HCT116 (cell line): Measurements from ENCODE around the gene ENDOD1. TPM values are rescaled to one million over a fixed set of nuclear protein-coding genes. Genes with fewer than 3 reads are reported as not detected.

Experiments used
- ATAC-seq: fragments of 200-7000 bp; cut with Tn5 transposase; 2 replicates; pipeline ENCODE4 v1.9.1; 2020; ENCODE audit warnings: mild to moderate bottlenecking, moderate library complexity
- BruUV-seq: library from RNA; stranded (reverse); fragments of 400-500 nt; replicated peaks from 2 replicates; lab custom pipeline; 2021; lab: Mats Ljungman, UMichigan
- CTCF ChIA-PET: fragments of 300-600 bp; sonication (Branson Sonifier 250); formaldehyde crosslinking; loops from one replicate; lab custom pipeline; 2021; ENCODE audit warnings: antibody characterized with exemption; lab: Charles Lee
- POLR2A ChIA-PET: fragments of 300-600, 350-600 bp; sonication (Branson Sonifier 250); formaldehyde crosslinking; loops from one replicate; lab custom pipeline; 2021; ENCODE audit warnings: antibody characterized with exemption; lab: Charles Lee
- RAD21 ChIA-PET, 2 experiments: fragments of 300-600 bp; sonication (Branson Sonifier 250); formaldehyde crosslinking; loops; one replicate each; lab custom pipeline; 2023; ENCODE audit warnings: low total read pairs in 2 of 2; ENCODE audit not compliant: uncharacterized antibody in 2 of 2, unreplicated experiment in 2 of 2, low non-redundant PET in 1 of 2; lab: Charles Lee
- DNase-seq: peaks from one replicate; pipeline ENCODE4 v3.0.0-alpha.2; 2010; ENCODE audit warnings: low read depth, low spot score
- H2AFZ ChIP-seq: fragments of 200-600 bp; shearing (Covaris generic), sonication (generic); 2 replicates; pipeline ENCODE4 v1.6.1; 2017; ENCODE audit warnings: low read depth, mixed run types, mixed read lengths, antibody characterized with exemption, low read length; ENCODE audit not compliant: poor library complexity, severe bottlenecking
- H3K27ac ChIP-seq: 2 replicates; pipeline ENCODE4 v1.5.1; 2012; ENCODE audit warnings: low read depth, low read length
- H3K27me3 ChIP-seq: fragments of 200-600 bp; sonication (generic); 2 replicates; pipeline ENCODE4 v1.6.1; 2016; ENCODE audit warnings: mixed run types, low read length, mixed read lengths; ENCODE audit not compliant: insufficient read depth
- H3K36me3 ChIP-seq, 2 experiments: fragments of 200-500 bp in 1 of 2; fragments of 200-600 bp in 1 of 2; sonication (Bioruptor generic) in 1 of 2; sonication (generic) in 1 of 2; 2 replicates each; pipeline versions ENCODE4 v1.5.1 to v1.6.1; 2014 to 2016; ENCODE audit warnings: low read length in 2 of 2, inconsistent platforms in 1 of 2, mixed read lengths in 1 of 2, mixed run types in 1 of 2; ENCODE audit not compliant: insufficient read depth in 2 of 2, control insufficient read depth in 1 of 2
- H3K4me1 ChIP-seq, 2 experiments: fragments of 200-600 bp in 1 of 2; sonication (generic) in 1 of 2; 2 replicates each; pipeline versions ENCODE4 v1.5.1 to v1.6.1; 2012 to 2017; ENCODE audit warnings: low read length in 2 of 2, inconsistent platforms in 1 of 2, mild to moderate bottlenecking in 1 of 2, mixed read lengths in 1 of 2, mixed run types in 1 of 2, moderate library complexity in 1 of 2; ENCODE audit not compliant: insufficient read depth in 2 of 2, control insufficient read depth in 1 of 2
- H3K4me2 ChIP-seq: fragments of 200-600 bp; sonication (generic); 2 replicates; pipeline ENCODE4 v1.6.1; 2017; ENCODE audit warnings: mixed run types, low read length, mixed read lengths
- H3K4me3 ChIP-seq, 2 experiments: fragments of 200-600 bp in 1 of 2; sonication (generic) in 1 of 2; replicated peaks in 1 of 2; 2 replicates each; pipeline ENCODE4 v1.5.1; 2011 to 2016; ENCODE audit warnings: low read length in 2 of 2, control low read depth in 1 of 2, low read depth in 1 of 2, mild to moderate bottlenecking in 1 of 2, mixed read lengths in 1 of 2, mixed run types in 1 of 2
- H3K79me2 ChIP-seq: fragments of 200-600 bp; sonication (generic); 2 replicates; pipeline ENCODE4 v1.6.1; 2017; ENCODE audit warnings: mild to moderate bottlenecking, mixed run types, low read length, moderate library complexity, mixed read lengths; ENCODE audit not compliant: insufficient read depth
- H3K9ac ChIP-seq: fragments of 200-600 bp; sonication (generic); 2 replicates; pipeline ENCODE4 v1.6.1; 2016; ENCODE audit warnings: low read length, mixed read lengths
- H3K9me2 ChIP-seq: fragments of 200-600 bp; sonication (generic), shearing (Covaris generic); 2 replicates; pipeline ENCODE4 v1.6.1; 2017; ENCODE audit warnings: mixed run types, mild to moderate bottlenecking, moderate library complexity; ENCODE audit not compliant: insufficient read depth
- H3K9me3 ChIP-seq, 2 experiments: fragments of 200-500 bp in 1 of 2; fragments of 200-600 bp in 1 of 2; sonication (Bioruptor generic) in 1 of 2; sonication (generic) in 1 of 2; 2 replicates each; pipeline ENCODE4 v1.6.1; 2014 to 2017; ENCODE audit warnings: low read length in 2 of 2, mixed read lengths in 2 of 2, inconsistent platforms in 1 of 2, low read depth in 1 of 2, mild to moderate bottlenecking in 1 of 2, mixed run types in 1 of 2, moderate library complexity in 1 of 2; ENCODE audit not compliant: control insufficient read depth in 1 of 2, insufficient read depth in 1 of 2
- H4K20me1 ChIP-seq: fragments of 200-600 bp; sonication (generic), shearing (Covaris generic); 2 replicates; pipeline ENCODE4 v1.6.1; 2017; ENCODE audit warnings: mixed run types, mild to moderate bottlenecking, moderate library complexity; ENCODE audit not compliant: insufficient read depth
- ATF3 ChIP-seq: IDR thresholded peaks from 2 replicates; pipeline ENCODE4 v1.6.1; 2012
- CBX3 ChIP-seq: IDR thresholded peaks from 2 replicates; pipeline ENCODE4 v1.6.1; 2012; ENCODE audit warnings: low read depth
- CEBPB ChIP-seq: IDR thresholded peaks from 2 replicates; pipeline ENCODE4 v1.6.1; 2012; ENCODE audit warnings: low read depth
- EGR1 ChIP-seq: IDR thresholded peaks from 2 replicates; pipeline ENCODE4 v1.6.1; 2012; ENCODE audit warnings: low read depth
- ELF1 ChIP-seq: IDR thresholded peaks from 2 replicates; pipeline ENCODE4 v1.6.1; 2012; ENCODE audit warnings: low read depth, borderline replicate concordance
- EZH2 ChIP-seq: fragments of 200-600 bp; sonication (generic); IDR thresholded peaks from 2 replicates; pipeline ENCODE4 v1.6.1; 2017; ENCODE audit warnings: antibody characterized with exemption, mixed run types
- EZH2phosphoT487 ChIP-seq: fragments of 200-600 bp; IDR thresholded peaks from 2 replicates; pipeline ENCODE4 v1.6.1; 2018; ENCODE audit warnings: antibody characterized with exemption, borderline replicate concordance
- FOSL1 ChIP-seq: IDR thresholded peaks from 2 replicates; pipeline ENCODE4 v1.6.1; 2012; ENCODE audit warnings: low read depth
- JUND ChIP-seq: IDR thresholded peaks from 2 replicates; pipeline ENCODE4 v1.6.1; 2012
- MAX ChIP-seq: IDR thresholded peaks from 2 replicates; pipeline ENCODE4 v1.6.1; 2012
- POLR2A ChIP-seq: IDR thresholded peaks from 2 replicates; pipeline ENCODE4 v1.7.0; 2011; ENCODE audit warnings: borderline replicate concordance; ENCODE audit not compliant: insufficient read depth, insufficient read length; ENCODE audit errors: extremely low read depth
- POLR2AphosphoS5 ChIP-seq: IDR thresholded peaks from 2 replicates; pipeline ENCODE4 v1.6.1; 2011; ENCODE audit warnings: mild to moderate bottlenecking, low read depth, low read length, moderate library complexity
- RAD21 ChIP-seq: IDR thresholded peaks from 2 replicates; pipeline ENCODE4 v1.6.1; 2012; ENCODE audit warnings: low read depth, mild to moderate bottlenecking
- REST ChIP-seq: IDR thresholded peaks from 2 replicates; pipeline ENCODE4 v1.6.1; 2012; ENCODE audit warnings: low read depth
- SIN3A ChIP-seq: IDR thresholded peaks from 2 replicates; pipeline ENCODE4 v1.6.1; 2012; ENCODE audit warnings: low read depth
- SP1 ChIP-seq: IDR thresholded peaks from 2 replicates; pipeline ENCODE4 v1.6.1; 2012; ENCODE audit warnings: low read depth
- SRF ChIP-seq: IDR thresholded peaks from 2 replicates; pipeline ENCODE4 v1.6.1; 2012; ENCODE audit warnings: low read depth
- TCF7L2 ChIP-seq: IDR thresholded peaks from 2 replicates; pipeline ENCODE4 v1.7.0; 2011; ENCODE audit warnings: borderline replicate concordance, inconsistent platforms; ENCODE audit not compliant: insufficient read depth, insufficient read length; ENCODE audit errors: extremely low read depth
- YY1 ChIP-seq: IDR thresholded peaks from 2 replicates; pipeline ENCODE4 v1.6.1; 2011; ENCODE audit warnings: low read length, low read depth, moderate library complexity, mild to moderate bottlenecking; ENCODE audit not compliant: insufficient replicate concordance; ENCODE audit errors: extremely low read depth
- ZBTB33 ChIP-seq: IDR thresholded peaks from 2 replicates; pipeline ENCODE4 v1.6.1; 2011; ENCODE audit warnings: mild to moderate bottlenecking, low read length, moderate library complexity; ENCODE audit not compliant: insufficient replicate concordance; ENCODE audit errors: extremely low read depth
- ZFX ChIP-seq: fragments of 450-650 bp; IDR thresholded peaks from 2 replicates; pipeline ENCODE4 v1.6.1; 2017
- ZNF274 ChIP-seq: fragments of 200-500 bp; sonication (Bioruptor generic); IDR thresholded peaks from 2 replicates; pipeline ENCODE4 v1.6.1; 2014; ENCODE audit warnings: mild to moderate bottlenecking, low read depth, low read length, inconsistent platforms
- intact Hi-C: fragments of 100-400 bp; cut with micrococcal nuclease; formaldehyde crosslinking; loops from 2 replicates; pipeline ENCODE4 v1.10.0; 2022
- total RNA-seq: library from RNA; stranded (reverse); gene quantifications from one replicate; pipeline ENCODE4 v1.2.1, GENCODE V29; 2021; ENCODE audit not compliant: unreplicated experiment

Gene ENDOD1
- total RNA-seq, 1 experiment from 2014 or later: 33.6 TPM

- Histone ChIP-seq H3K36me3 (no peaks in the 10 kb centered on the region), H2AFZ (peak overlapping the region; percentile 47), H3K4me2 (peak overlapping the region; percentile 95), H3K79me2 (no peaks in the 10 kb centered on the region), H3K27ac (peak overlapping the region; percentile 90), H3K27me3 (no peaks in the 10 kb centered on the region), H3K9me3 (no peaks in the 10 kb centered on the region), H3K9ac (peak overlapping the region; percentile 77), H4K20me1 (no peaks in the 10 kb centered on the region), H3K9me2 (no peaks in the 10 kb centered on the region), H3K4me1 (peaks cover 32 to 55% of the 10 kb centered on the region in 2 experiments), H3K4me3 (peak overlapping the region; percentile 63 to 66)
- ATAC-seq: peak; percentile 65
- POLR2A ChIA-PET: interaction anchor here (0.7 to 3.4 kb wide), 9 partner anchors 10 to 83 kb away, joined by 3 to 36 read pairs (median 5); partner anchors contain the start of gene SRSF8
- intact Hi-C loops: loop anchor here (2.0 to 10.0 kb wide), 3 partner anchors 177 to 775 kb away; partner anchors contain the start of genes AMOTL1, CWC15, KDM4D and MTMR2
- TSS peak; percentile 78 for BruUV-seq
- DNase-seq: peak; percentile 90
- CTCF ChIA-PET: interaction anchor here (0.7 to 5.9 kb wide), 8 partner anchors 42 to 1244 kb away, joined by 3 to 83 read pairs (median 4); partner anchors contain the start of genes FAM76B and SRSF8
- RAD21 ChIA-PET: interaction anchor here in 1 of 2 experiments (0.7 to 1.0 kb wide), 2 partner anchors 81 to 530 kb away, joined by 3 read pairs; no protein-coding TSS in a partner anchor
- TF ChIP-seq EZH2phosphoT487 (no peak), EZH2 (no peak), ELF1 (no peak), POLR2AphosphoS5 (peak; percentile 70), ZFX (no peak), REST (no peak), CBX3 (peak; percentile 51; the same call in 1 of the 2 replicates), ZBTB33 (peak; percentile 47), SRF (no peak), FOSL1 (0 out of 2 replicates have a peak, but pooled peaks have one; percentile 29), EGR1 (peak; percentile 63), JUND (peak; percentile 55), ZNF274 (no peak), TCF7L2 (peak; percentile 79), SP1 (peak; percentile 87), RAD21 (peak; percentile 19; the same call in 1 of the 2 replicates), MAX (peak; percentile 79), YY1 (no peak), ATF3 (no peak), SIN3A (peak; percentile 75), POLR2A (no peak), CEBPB (peak; percentile 71)
These were observed 60.2 kb downstream of the ENDOD1 start for GRCh38 chr11:95149651-95150364.
